K562 (cell line): ENCODE results near the gene TMPRSS5. TPM values are rescaled to one million over a fixed set of nuclear protein-coding genes. Genes with fewer than 3 reads are reported as not detected.

Source experiments
- ATAC-seq: fragments of 200-7000 bp; cut with Tn5 transposase; 3 replicates; pipeline ENCODE4 v1.9.1; 2020; ENCODE audit warnings: moderate library complexity
- BruUV-seq: library from RNA; stranded (reverse); fragments of 400-500 nt; replicated peaks from 2 replicates; lab custom pipeline; 2021; lab: Mats Ljungman, UMichigan
- CTCF ChIA-PET: fragments of 300-600 bp; formaldehyde crosslinking; extraction: SDS; loops from one replicate; lab custom pipeline; 2021; ENCODE audit warnings: low intra/inter-chr PET ratio; lab: Yijun Ruan, JAX
- POLR2A ChIA-PET: fragments of 300-600, 350-650 bp; sonication (Branson Sonifier 250); formaldehyde crosslinking; extraction: SDS; loops from one replicate; lab custom pipeline; 2021; ENCODE audit warnings: antibody characterized with exemption, inconsistent platforms; lab: Yijun Ruan, JAX
- DNase-seq, 4 experiments: peaks; one replicate each; pipeline versions ENCODE4 v3.0.0 to v3.0.0-alpha.2; 2011 to 2018; ENCODE audit warnings: low spot score in 3 of 4, mixed read lengths in 3 of 4; ENCODE audit errors: extremely low read depth in 1 of 4
- FAIRE-seq: peaks from 2 replicates; lab custom pipeline; 2011; peaks lifted over from hg19 to GRCh38; lab: Jason Lieb, UNC
- H2AFZ ChIP-seq: 2 replicates; pipeline ENCODE4 v1.6.0; 2011; ENCODE audit warnings: low read depth, low read length, control low read depth, inconsistent platforms
- H3K27ac ChIP-seq: fragments of 200-600 bp; 3 replicates; pipeline ENCODE4 v1.8.0; 2011; ENCODE audit warnings: low read depth, mild to moderate bottlenecking, control low read depth, inconsistent platforms, low read length, moderate library complexity, mixed read lengths; ENCODE audit errors: extremely low read depth
- H3K27me3 ChIP-seq, 2 experiments: fragments of 300-600 bp in 1 of 2; 2 replicates in 1 of 2; 3 replicates in 1 of 2; pipeline versions ENCODE4 v1.6.0 to v1.8.0; 2011; ENCODE audit warnings: inconsistent platforms in 2 of 2, low read length in 2 of 2, mild to moderate bottlenecking in 1 of 2, mixed read lengths in 1 of 2, moderate library complexity in 1 of 2; ENCODE audit not compliant: control insufficient read depth in 2 of 2, insufficient read depth in 2 of 2
- H3K36me3 ChIP-seq: fragments of 300-600 bp; 3 replicates; pipeline ENCODE4 v1.8.0; 2011; ENCODE audit warnings: mild to moderate bottlenecking, low read length, inconsistent platforms; ENCODE audit not compliant: control insufficient read depth, insufficient read depth
- H3K4me1 ChIP-seq, 2 experiments: fragments of 200-600 bp in 1 of 2; replicated peaks in 1 of 2; 2 replicates in 1 of 2; 3 replicates in 1 of 2; pipeline versions ENCODE4 v1.5.1 to v1.8.0; 2011; ENCODE audit warnings: inconsistent platforms in 2 of 2, low read length in 2 of 2, mild to moderate bottlenecking in 1 of 2, mixed read lengths in 1 of 2, moderate library complexity in 1 of 2; ENCODE audit not compliant: control insufficient read depth in 2 of 2, insufficient read depth in 2 of 2
- H3K4me2 ChIP-seq: 2 replicates; pipeline ENCODE4 v1.6.1; 2011; ENCODE audit warnings: low read length, control low read depth, inconsistent platforms, mixed read lengths; ENCODE audit not compliant: insufficient read depth
- H3K4me3 ChIP-seq: fragments of 200-600 bp; sonication (generic), shearing (Covaris generic); 2 replicates; pipeline ENCODE4 v1.5.1; 2016; ENCODE audit warnings: control low read depth, inconsistent platforms
- H3K79me2 ChIP-seq: fragments of 200-600 bp; 3 replicates; pipeline ENCODE4 v1.8.0; 2011; ENCODE audit warnings: low read length, inconsistent platforms; ENCODE audit not compliant: control insufficient read depth, insufficient read depth
- H3K9ac ChIP-seq, 2 experiments: 2 replicates each; pipeline versions ENCODE4 v1.6.0 to v1.6.1; 2011; ENCODE audit warnings: low read depth in 2 of 2, low read length in 2 of 2, control low read depth in 1 of 2, inconsistent platforms in 1 of 2, mild to moderate bottlenecking in 1 of 2, mixed read lengths in 1 of 2; ENCODE audit not compliant: insufficient read depth in 1 of 2
- H3K9me1 ChIP-seq: one replicate; pipeline ENCODE4 v1.6.0; 2011; ENCODE audit warnings: inconsistent platforms, mild to moderate bottlenecking, low read length, moderate library complexity; ENCODE audit not compliant: control insufficient read depth, insufficient read depth
- H3K9me3 ChIP-seq: replicated peaks from 2 replicates; pipeline ENCODE4 v1.5.1; 2011; ENCODE audit warnings: low read depth, low read length, inconsistent platforms; ENCODE audit not compliant: control insufficient read depth, insufficient read depth
- H4K20me1 ChIP-seq: replicated peaks from 2 replicates; pipeline ENCODE4 v1.6.1; 2011; ENCODE audit warnings: low read length, inconsistent platforms, mixed read lengths; ENCODE audit not compliant: control insufficient read depth, insufficient read depth
- CTCFL ChIP-seq: IDR thresholded peaks from 2 replicates; pipeline ENCODE4 v1.6.1; 2011; ENCODE audit warnings: borderline replicate concordance, low read depth, mild to moderate bottlenecking, moderate library complexity, low read length; ENCODE audit not compliant: insufficient read depth, poor library complexity, severe bottlenecking
- PHTF2 ChIP-seq: fragments of 250-450 bp; sonication (Bioruptor Pico); IDR thresholded peaks from 2 replicates; pipeline ENCODE4 v1.5.0; 2021; ENCODE audit warnings: mild to moderate bottlenecking
- ZNF124 ChIP-seq: sonication (generic); formaldehyde crosslinking; IDR thresholded peaks from 2 replicates; pipeline ENCODE4 v1.8.1; 2022; ENCODE audit warnings: missing genetic modification reagents
- ZNF217 ChIP-seq: sonication (generic); formaldehyde crosslinking; IDR thresholded peaks from 2 replicates; pipeline ENCODE4 v1.8.0; 2022; ENCODE audit warnings: mild to moderate bottlenecking, missing genetic modification reagents
- ZNF24 ChIP-seq: fragments of 450-650 bp; IDR thresholded peaks from 2 replicates; pipeline ENCODE4 v1.6.1; 2016
- WGBS: fragments of 100-300 bp; shearing (Covaris generic); methylation state at CpG from one replicate; pipeline ENCODE4 v1.1.6; 2016; ENCODE audit warnings: low coverage, mixed read lengths; ENCODE audit not compliant: insufficient coverage; ENCODE audit errors: missing lambda C conversion rate; 5-methylcytosine and 5-hydroxymethylcytosine counted together
- in situ Hi-C: fragments of 300-500 bp; cut with MboI; formaldehyde crosslinking; loops from 4 replicates; pipeline ENCODE4 v1.15.0; 2018; ENCODE audit warnings: inconsistent platforms, mixed read lengths
- intact Hi-C: fragments of 100-400 bp; cut with micrococcal nuclease; formaldehyde crosslinking; loops from 2 replicates; pipeline ENCODE4 v1.14.2; 2022
- polyA plus RNA-seq, 8 experiments: library from polyadenylated mRNA; depleted of rRNA in 4 of 8; stranded (reverse) in 5 of 8; unstranded in 3 of 8; fragments of >200 nt; fragmentation: Nextera tagmentation in 2 of 8; fragmentation: Illumina TruSeq in 1 of 8; extraction: Ambion mirVana in 2 of 8; extraction: Trizol in 1 of 8; gene quantifications; 2 replicates each; pipeline versions ENCODE4 v1.2.1 to v1.2.3, GENCODE V29; 2011 to 2014; ENCODE audit warnings: inconsistent platforms in 1 of 8, missing spikeins in 1 of 8
- total RNA-seq, 7 experiments: library from RNA; depleted of rRNA in 6 of 7; stranded (reverse); fragments of >200 nt in 6 of 7; fragmentation: Illumina TruSeq in 2 of 7; extraction: Trizol in 2 of 7; gene quantifications; 2 replicates each; pipeline versions ENCODE4 v1.2.1 to v1.2.3, GENCODE V29; 2011 to 2021; ENCODE audit warnings: low replicate concordance in 1 of 7

The TMPRSS5 gene
- total and polyA plus RNA-seq, 9 of the 15 experiments (the other 6 are each of a cell fraction or from before 2014, with no cell fraction given) = 0.07 to 0.49 (median 0.17) TPM; not detected in 1

DNA sequence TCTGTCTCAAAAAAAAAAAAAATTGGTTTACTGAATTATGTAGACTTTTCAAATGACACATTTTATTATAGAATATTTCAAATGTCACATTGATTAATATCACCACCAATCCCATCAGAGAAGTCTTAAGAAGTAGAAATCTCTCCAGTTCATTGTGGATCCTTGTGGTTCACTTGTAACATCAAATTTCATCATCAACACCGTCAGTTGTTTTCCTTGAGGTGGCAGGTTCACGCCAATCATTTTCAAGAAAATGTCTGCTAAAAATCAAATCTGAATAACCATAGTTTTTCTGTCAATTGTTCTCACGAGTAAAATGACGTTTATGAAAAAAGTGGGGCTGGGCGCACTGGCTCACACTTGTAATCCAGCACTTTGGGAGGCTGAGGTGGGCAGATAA lies 50.3 kb downstream of the TMPRSS5 start:
- no peaks in the 10 kb centered on the region for H3K79me2 ChIP-seq
- H3K27me3 ChIP-seq = no peaks in the 10 kb centered on the region
- H3K9me1 ChIP-seq = no peaks in the 10 kb centered on the region
- H3K4me1 ChIP-seq = no peaks in the 10 kb centered on the region; a peak in 1 of 5 replicates
- H3K27ac ChIP-seq = no peak overlapping the region
- no peak overlapping the region for H3K4me2 ChIP-seq
- BruUV-seq = no TSS peak
- no peak overlapping the region for H3K4me3 ChIP-seq
- no peaks in the 10 kb centered on the region for H3K9me3 ChIP-seq
- no peaks in the 10 kb centered on the region for H4K20me1 ChIP-seq
- no peak for ATAC-seq
- no peak for TF ChIP-seq ZNF217 (CRISPR knock-in tag)
- TF ChIP-seq ZNF24 = no peak
- no peak for TF ChIP-seq CTCFL
- TF ChIP-seq ZNF124 (CRISPR knock-in tag) = no peak
- no peak for TF ChIP-seq PHTF2 (CRISPR knock-in tag)
- CTCF ChIA-PET = no interaction called here
- no peak overlapping the region for H3K9ac ChIP-seq
- DNase-seq = no peak
- no peak for FAIRE-seq
- no peak overlapping the region for H2AFZ ChIP-seq
- POLR2A ChIA-PET = interaction anchor here (0.7 kb wide), 1 partner anchor 34 kb away, joined by 4 read pairs; no protein-coding TSS in a partner anchor
- intact Hi-C loops (no loop called here), in situ Hi-C loops (no loop called here)
- 82% methylated on average over 5 of the region's 5 CpGs for WGBS
- no peaks in the 10 kb centered on the region for H3K36me3 ChIP-seq
